NB4 (cell line): ENCODE results near the gene RASA3.

Experiments used
- CTCF ChIP-seq: IDR thresholded peaks from one replicate; pipeline ENCODE4 v1.5.1; 2012; ENCODE audit warnings: low read depth, low read length
- POLR2A ChIP-seq: IDR thresholded peaks from 2 replicates; pipeline ENCODE4 v1.6.1; 2011; ENCODE audit warnings: mild to moderate bottlenecking; ENCODE audit not compliant: insufficient read length; ENCODE audit errors: extremely low read depth

- no peak for TF ChIP-seq CTCF
- no peak for TF ChIP-seq POLR2A
Measured at GRCh38 chr13:114123876-114124275, 8.5 kb downstream of the RASA3 start.
